GM23338 (cell line): ENCODE measurements around the gene RNF152. TPM values are rescaled to one million over a fixed set of nuclear protein-coding genes. Genes with fewer than 3 reads are reported as not detected.

ENCODE experiments used
- ATAC-seq: fragments of 200-7000 bp; cut with Tn5 transposase; 3 replicates; pipeline ENCODE4 v1.9.1; 2020
- DNase-seq: peaks from one replicate; pipeline ENCODE4 v3.0.0-alpha.2; 2015; ENCODE audit warnings: low spot score
- H2AFZ ChIP-seq: fragments of 200-600 bp; sonication (generic); 2 replicates; pipeline ENCODE4 v1.8.0; 2016; ENCODE audit warnings: antibody characterized with exemption, mild to moderate bottlenecking, moderate library complexity
- H3F3A ChIP-seq: fragments of 200-600 bp; sonication (generic); replicated peaks from 2 replicates; pipeline ENCODE4 v1.8.0; 2017; ENCODE audit warnings: antibody characterized with exemption, mixed run types, low read depth
- H3K27ac ChIP-seq: fragments of 200-600 bp; sonication (generic); 2 replicates; pipeline ENCODE4 v1.6.1; 2016; ENCODE audit warnings: low read depth
- H3K27me3 ChIP-seq: fragments of 200-600 bp; sonication (generic); 2 replicates; pipeline ENCODE4 v1.8.0; 2016; ENCODE audit warnings: mild to moderate bottlenecking, mixed run types, moderate library complexity; ENCODE audit not compliant: insufficient read depth
- H3K36me3 ChIP-seq: fragments of 200-600 bp; sonication (generic); 2 replicates; pipeline ENCODE4 v1.8.0; 2016; ENCODE audit warnings: mild to moderate bottlenecking; ENCODE audit not compliant: insufficient read depth
- H3K4me1 ChIP-seq: fragments of 200-600 bp; sonication (generic); 2 replicates; pipeline ENCODE4 v1.8.0; 2016; ENCODE audit warnings: mild to moderate bottlenecking, moderate library complexity; ENCODE audit not compliant: insufficient read depth
- H3K4me2 ChIP-seq: fragments of 200-600 bp; sonication (generic); 2 replicates; pipeline ENCODE4 v1.7.1; 2017; ENCODE audit warnings: mixed run types
- H3K4me3 ChIP-seq: fragments of 200-600 bp; sonication (generic); 2 replicates; pipeline ENCODE4 v1.6.1; 2016; ENCODE audit warnings: mixed run types
- H3K79me2 ChIP-seq: fragments of 200-600 bp; sonication (generic); replicated peaks from 2 replicates; pipeline ENCODE4 v1.8.0; 2017; ENCODE audit warnings: mild to moderate bottlenecking; ENCODE audit not compliant: insufficient read depth
- H3K9me2 ChIP-seq: fragments of 200-600 bp; sonication (generic); 2 replicates; pipeline ENCODE4 v1.8.0; 2017; ENCODE audit not compliant: insufficient read depth
- H4K20me1 ChIP-seq: fragments of 200-600 bp; sonication (generic); replicated peaks from 2 replicates; pipeline ENCODE4 v1.8.0; 2017; ENCODE audit warnings: mild to moderate bottlenecking; ENCODE audit not compliant: insufficient read depth
- H3K27ac Mint-ChIP-seq: 2 replicates; pipeline ENCODE4 v1.8.0; 2020; ENCODE audit warnings: inconsistent platforms, mild to moderate bottlenecking, moderate library complexity, mixed read lengths
- H3K27me3 Mint-ChIP-seq: 3 replicates; pipeline ENCODE4 v1.8.0; 2022; ENCODE audit warnings: low read depth, mild to moderate bottlenecking, moderate library complexity, mixed read lengths, inconsistent platforms; ENCODE audit not compliant: insufficient read depth, poor library complexity
- H3K36me3 Mint-ChIP-seq: 3 replicates; pipeline ENCODE4 v1.8.0; 2021; ENCODE audit warnings: low read depth, mild to moderate bottlenecking, inconsistent platforms, moderate library complexity, mixed read lengths
- H3K4me1 Mint-ChIP-seq: 3 replicates; pipeline ENCODE4 v1.8.0; 2020; ENCODE audit warnings: mild to moderate bottlenecking, inconsistent platforms, mixed read lengths
- H3K4me3 Mint-ChIP-seq: 3 replicates; pipeline ENCODE4 v1.8.0; 2021; ENCODE audit warnings: moderate library complexity, mild to moderate bottlenecking, inconsistent platforms, mixed read lengths
- H3K9me3 Mint-ChIP-seq: 3 replicates; pipeline ENCODE4 v1.8.0; 2020; ENCODE audit warnings: moderate library complexity, mild to moderate bottlenecking, inconsistent platforms, mixed read lengths
- CTCF ChIP-seq, 2 experiments: fragments of 200-600 bp in 1 of 2; sonication (generic) in 1 of 2; conservative IDR thresholded peaks; 2 replicates each; pipeline versions ENCODE4 v1.5.1 to v1.6.1; 2016 to 2017; ENCODE audit warnings: antibody characterized with exemption in 2 of 2, low read depth in 2 of 2, mild to moderate bottlenecking in 2 of 2, moderate library complexity in 1 of 2
- long read RNA-seq: library from polyadenylated mRNA; unstranded; transcript quantifications from one replicate; pipeline ENCODE4 v2.0.0, GENCODE V29; 2020; ENCODE audit not compliant: unreplicated experiment
- polyA plus RNA-seq: library from polyadenylated mRNA; unstranded; fragments of >200 nt; fragmentation: Nextera tagmentation; extraction: Ambion mirVana; gene quantifications from 2 replicates; pipeline ENCODE4 v1.2.1, GENCODE V29; 2016
- total RNA-seq: library from RNA; depleted of rRNA; stranded (reverse); fragments of >200 nt; shearing (Covaris generic); gene quantifications from 2 replicates; pipeline ENCODE4 v1.2.3, GENCODE V29; 2014; rRNA removed
- TF ChIP-seq, protein P1 (sequence below): fragments of 250-450 bp; sonication (Bioruptor Pico); IDR thresholded peaks from 2 replicates; pipeline ENCODE4 v1.5.0; 2020; ENCODE audit warnings: mild to moderate bottlenecking, moderate library complexity

The RNF152 gene, protein sequence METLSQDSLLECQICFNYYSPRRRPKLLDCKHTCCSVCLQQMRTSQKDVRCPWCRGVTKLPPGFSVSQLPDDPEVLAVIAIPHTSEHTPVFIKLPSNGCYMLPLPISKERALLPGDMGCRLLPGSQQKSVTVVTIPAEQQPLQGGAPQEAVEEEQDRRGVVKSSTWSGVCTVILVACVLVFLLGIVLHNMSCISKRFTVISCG
- 2.9 and 7.9 TPM in 2 replicates for total RNA-seq
- 0.47 and 1.2 TPM in 2 replicates for polyA plus RNA-seq
- long read RNA-seq: 0 reads

DNA sequence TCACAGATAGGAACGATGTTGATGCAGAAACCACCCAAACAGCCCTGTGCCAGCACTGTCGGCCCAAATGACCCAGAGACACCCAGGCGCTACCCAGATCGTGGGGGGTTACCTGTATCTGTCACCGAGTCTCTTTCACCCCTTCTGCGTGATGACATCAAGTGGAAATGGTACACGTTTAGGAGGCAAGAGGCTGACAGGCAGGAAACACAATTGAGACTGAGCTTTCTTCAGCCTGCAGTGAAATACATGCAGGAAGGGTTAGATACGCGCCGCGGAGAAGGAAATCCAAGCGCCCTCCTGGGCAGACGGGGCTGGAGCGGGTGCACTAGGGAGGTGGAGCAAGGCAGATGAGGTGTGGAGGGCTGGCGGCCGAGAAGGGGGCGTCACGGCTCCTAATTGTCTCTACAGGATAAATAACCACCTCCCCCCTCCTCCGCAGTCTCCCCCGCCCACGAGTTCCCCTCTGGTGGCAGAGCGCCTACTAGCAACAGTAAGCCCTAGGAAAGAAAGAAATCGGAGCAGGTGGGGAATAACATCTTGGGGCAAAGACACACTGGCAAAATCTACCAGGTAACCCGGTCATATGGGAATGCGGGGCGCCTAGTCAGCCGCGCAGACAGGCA is at the start of gene RNF152:
RNF152 (minus strand) TSS at position 325 of the 626 bp plus-strand sequence. CDS start 76,544 bp downstream, outside the sequence.
- Histone ChIP-seq H3K4me2 (peak within 1 kb of the TSS; percentile 95), H3K36me3 (no peaks in the 10 kb centered on the region; the same call in 1 of the 2 replicates), H3K9me2 (0 out of 2 replicates have a peak, but pooled peaks cover 4% of the 10 kb centered on the region), H3K79me2 (no peaks in the 10 kb centered on the region; the same call in 1 of the 2 replicates), H3F3A (no peaks in the 10 kb centered on the region), H3K4me3 (peak within 1 kb of the TSS; percentile 89), H3K27ac (no peak within 1 kb of the TSS), H4K20me1 (peaks cover 7% of the 10 kb centered on the region), H3K27me3 (peaks cover 50% of the 10 kb centered on the region), H2AFZ (peak within 1 kb of the TSS; percentile 94), H3K4me1 (peaks cover 21% of the 10 kb centered on the region)
- DNase-seq (peak; percentile 71), ATAC-seq (peak; percentile 60)
- Mint-ChIP-seq H3K4me3 (peak within 1 kb of the TSS; percentile 85), H3K27ac (no peak within 1 kb of the TSS), H3K9me3 (no peaks in the 10 kb centered on the region), H3K4me1 (peaks cover 17% of the 10 kb centered on the region), H3K36me3 (no peaks in the 10 kb centered on the region), H3K27me3 (peaks cover 34% of the 10 kb centered on the region)
- TF ChIP-seq, protein P1, sequence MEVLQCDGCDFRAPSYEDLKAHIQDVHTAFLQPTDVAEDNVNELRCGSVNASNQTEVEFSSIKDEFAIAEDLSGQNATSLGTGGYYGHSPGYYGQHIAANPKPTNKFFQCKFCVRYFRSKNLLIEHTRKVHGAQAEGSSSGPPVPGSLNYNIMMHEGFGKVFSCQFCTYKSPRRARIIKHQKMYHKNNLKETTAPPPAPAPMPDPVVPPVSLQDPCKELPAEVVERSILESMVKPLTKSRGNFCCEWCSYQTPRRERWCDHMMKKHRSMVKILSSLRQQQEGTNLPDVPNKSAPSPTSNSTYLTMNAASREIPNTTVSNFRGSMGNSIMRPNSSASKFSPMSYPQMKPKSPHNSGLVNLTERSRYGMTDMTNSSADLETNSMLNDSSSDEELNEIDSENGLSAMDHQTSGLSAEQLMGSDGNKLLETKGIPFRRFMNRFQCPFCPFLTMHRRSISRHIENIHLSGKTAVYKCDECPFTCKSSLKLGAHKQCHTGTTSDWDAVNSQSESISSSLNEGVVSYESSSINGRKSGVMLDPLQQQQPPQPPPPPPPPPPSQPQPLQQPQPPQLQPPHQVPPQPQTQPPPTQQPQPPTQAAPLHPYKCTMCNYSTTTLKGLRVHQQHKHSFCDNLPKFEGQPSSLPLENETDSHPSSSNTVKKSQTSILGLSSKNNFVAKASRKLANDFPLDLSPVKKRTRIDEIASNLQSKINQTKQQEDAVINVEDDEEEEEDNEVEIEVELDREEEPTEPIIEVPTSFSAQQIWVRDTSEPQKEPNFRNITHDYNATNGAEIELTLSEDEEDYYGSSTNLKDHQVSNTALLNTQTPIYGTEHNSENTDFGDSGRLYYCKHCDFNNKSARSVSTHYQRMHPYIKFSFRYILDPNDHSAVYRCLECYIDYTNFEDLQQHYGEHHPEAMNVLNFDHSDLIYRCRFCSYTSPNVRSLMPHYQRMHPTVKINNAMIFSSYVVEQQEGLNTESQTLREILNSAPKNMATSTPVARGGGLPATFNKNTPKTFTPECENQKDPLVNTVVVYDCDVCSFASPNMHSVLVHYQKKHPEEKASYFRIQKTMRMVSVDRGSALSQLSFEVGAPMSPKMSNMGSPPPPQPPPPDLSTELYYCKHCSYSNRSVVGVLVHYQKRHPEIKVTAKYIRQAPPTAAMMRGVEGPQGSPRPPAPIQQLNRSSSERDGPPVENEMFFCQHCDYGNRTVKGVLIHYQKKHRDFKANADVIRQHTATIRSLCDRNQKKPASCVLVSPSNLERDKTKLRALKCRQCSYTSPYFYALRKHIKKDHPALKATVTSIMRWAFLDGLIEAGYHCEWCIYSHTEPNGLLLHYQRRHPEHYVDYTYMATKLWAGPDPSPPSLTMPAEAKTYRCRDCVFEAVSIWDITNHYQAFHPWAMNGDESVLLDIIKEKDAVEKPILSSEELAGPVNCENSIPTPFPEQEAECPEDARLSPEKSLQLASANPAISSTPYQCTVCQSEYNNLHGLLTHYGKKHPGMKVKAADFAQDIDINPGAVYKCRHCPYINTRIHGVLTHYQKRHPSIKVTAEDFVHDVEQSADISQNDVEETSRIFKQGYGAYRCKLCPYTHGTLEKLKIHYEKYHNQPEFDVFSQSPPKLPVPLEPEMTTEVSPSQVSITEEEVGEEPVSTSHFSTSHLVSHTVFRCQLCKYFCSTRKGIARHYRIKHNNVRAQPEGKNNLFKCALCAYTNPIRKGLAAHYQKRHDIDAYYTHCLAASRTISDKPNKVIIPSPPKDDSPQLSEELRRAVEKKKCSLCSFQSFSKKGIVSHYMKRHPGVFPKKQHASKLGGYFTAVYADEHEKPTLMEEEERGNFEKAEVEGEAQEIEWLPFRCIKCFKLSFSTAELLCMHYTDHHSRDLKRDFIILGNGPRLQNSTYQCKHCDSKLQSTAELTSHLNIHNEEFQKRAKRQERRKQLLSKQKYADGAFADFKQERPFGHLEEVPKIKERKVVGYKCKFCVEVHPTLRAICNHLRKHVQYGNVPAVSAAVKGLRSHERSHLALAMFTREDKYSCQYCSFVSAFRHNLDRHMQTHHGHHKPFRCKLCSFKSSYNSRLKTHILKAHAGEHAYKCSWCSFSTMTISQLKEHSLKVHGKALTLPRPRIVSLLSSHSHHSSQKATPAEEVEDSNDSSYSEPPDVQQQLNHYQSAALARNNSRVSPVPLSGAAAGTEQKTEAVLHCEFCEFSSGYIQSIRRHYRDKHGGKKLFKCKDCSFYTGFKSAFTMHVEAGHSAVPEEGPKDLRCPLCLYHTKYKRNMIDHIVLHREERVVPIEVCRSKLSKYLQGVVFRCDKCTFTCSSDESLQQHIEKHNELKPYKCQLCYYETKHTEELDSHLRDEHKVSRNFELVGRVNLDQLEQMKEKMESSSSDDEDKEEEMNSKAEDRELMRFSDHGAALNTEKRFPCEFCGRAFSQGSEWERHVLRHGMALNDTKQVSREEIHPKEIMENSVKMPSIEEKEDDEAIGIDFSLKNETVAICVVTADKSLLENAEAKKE: no peak
- 0 out of 4 replicates have a peak, but pooled peaks of 1 of the 2 experiments have one; percentile 18 for TF ChIP-seq CTCF (conservative IDR thresholded peaks at IDR 0.05; ENCODE audit: low read depth in 2 of 2)
